ENCODE data around the gene MICALL2.

Gene MICALL2

DNA sequence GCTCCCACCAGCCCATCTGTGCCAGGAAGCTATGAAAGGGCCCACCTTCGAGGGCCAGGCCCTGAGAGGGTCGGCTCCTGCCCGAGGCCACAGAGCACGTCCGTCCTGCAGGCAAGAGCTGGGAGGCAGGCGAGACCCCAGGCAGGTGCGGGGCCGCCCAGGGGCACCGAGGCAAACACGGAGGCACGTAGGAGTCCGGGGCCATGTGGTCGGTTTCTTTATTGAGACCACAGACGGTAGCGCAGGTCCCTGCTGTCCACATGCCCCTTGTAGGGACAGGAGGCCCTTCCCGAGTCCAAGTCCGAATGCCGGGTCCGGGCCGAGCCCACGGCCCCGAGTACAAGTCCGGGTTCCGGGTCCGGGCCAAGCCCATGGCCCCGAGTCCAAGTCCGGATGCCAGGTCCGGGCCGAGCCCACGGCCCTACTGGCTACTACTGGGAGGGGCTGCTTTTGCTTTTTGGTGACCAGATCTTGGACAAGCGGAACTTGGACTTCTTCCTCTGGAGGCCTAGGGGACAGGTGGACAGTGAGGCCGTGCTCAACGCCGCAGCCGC lies 25.0 kb downstream of the MICALL2 start:
- no peak overlapping the region for H3K27ac ChIP-seq (ENCODE audit: low read depth, low read length)
- H3K79me2 ChIP-seq (ENCODE audit: insufficient read depth, low read length): no peaks in the 10 kb centered on the region
- no peak overlapping the region for H3K4me2 ChIP-seq (ENCODE audit: low read depth, low read length, poor library complexity, severe bottlenecking)
- H3K36me3 ChIP-seq (ENCODE audit: low read length): no peaks in the 10 kb centered on the region
- H3K4me3 ChIP-seq (ENCODE audit: insufficient read depth, low read length, poor library complexity, severe bottlenecking): no peak overlapping the region
- no peaks in the 10 kb centered on the region for H3F3A ChIP-seq (ENCODE audit: insufficient read depth)
- H3K9me2 ChIP-seq (replicated peaks; ENCODE audit: insufficient read depth, low read length): no peaks in the 10 kb centered on the region
- H3K9ac ChIP-seq (ENCODE audit: low read length): no peak overlapping the region
- no peaks in the 10 kb centered on the region for H3K27me3 ChIP-seq (ENCODE audit: low read length)
- H2AFZ ChIP-seq (ENCODE audit: low read depth, low read length, severe bottlenecking): no peak overlapping the region
- H3K9me3 ChIP-seq (ENCODE audit: insufficient read depth, low read length): no peaks in the 10 kb centered on the region
- H4K20me1 ChIP-seq (ENCODE audit: low read depth, low read length): no peaks in the 10 kb centered on the region
- TF ChIP-seq EZH2phosphoT487 (conservative IDR thresholded peaks at IDR 0.05; ENCODE audit: low read length) (no peak), CTCF (IDR thresholded peaks at IDR 0.05; ENCODE audit: insufficient read depth, low read length, poor library complexity, severe bottlenecking) (no peak)

- no peaks in the 10 kb centered on the region for H3K9me3 ChIP-seq (ENCODE audit: insufficient read depth, low read length)
- no peaks in the 10 kb centered on the region for H3K9me2 ChIP-seq (replicated peaks; ENCODE audit: insufficient read depth, low read length)
- H3F3A ChIP-seq (ENCODE audit: insufficient read depth): no peaks in the 10 kb centered on the region
- no peak overlapping the region for H3K4me3 ChIP-seq (ENCODE audit: insufficient read depth, low read length, poor library complexity, severe bottlenecking)
- no peaks in the 10 kb centered on the region for H3K36me3 ChIP-seq (ENCODE audit: low read length)
- no peak overlapping the region for H2AFZ ChIP-seq (ENCODE audit: low read depth, low read length, severe bottlenecking)
- no peaks in the 10 kb centered on the region for H3K27me3 ChIP-seq (ENCODE audit: low read length)
- H3K79me2 ChIP-seq (ENCODE audit: insufficient read depth, low read length): no peaks in the 10 kb centered on the region
- no peaks in the 10 kb centered on the region for H4K20me1 ChIP-seq (ENCODE audit: low read depth, low read length)
- H3K27ac ChIP-seq (ENCODE audit: low read depth, low read length): no peak overlapping the region
- no peak overlapping the region for H3K9ac ChIP-seq (ENCODE audit: low read length)
- H3K4me2 ChIP-seq (ENCODE audit: low read depth, low read length, poor library complexity, severe bottlenecking): no peak overlapping the region
- TF ChIP-seq EZH2phosphoT487 (conservative IDR thresholded peaks at IDR 0.05; ENCODE audit: low read length): no peak
- no peak for TF ChIP-seq CTCF (IDR thresholded peaks at IDR 0.05; ENCODE audit: insufficient read depth, low read length, poor library complexity, severe bottlenecking)
Measured at GRCh38 chr7:1433128-1433920, 25.9 kb downstream of the MICALL2 start.

GRCh38 chr7:1432411-1433082 lies 26.7 kb downstream of the MICALL2 start:
- no peaks in the 10 kb centered on the region for H3F3A ChIP-seq (ENCODE audit: insufficient read depth)
- peak; percentile 99 for TF ChIP-seq CTCF (IDR thresholded peaks at IDR 0.05; ENCODE audit: insufficient read depth, low read length, poor library complexity, severe bottlenecking)
- TF ChIP-seq EZH2phosphoT487 (conservative IDR thresholded peaks at IDR 0.05; ENCODE audit: low read length): no peak
- H3K9ac ChIP-seq (ENCODE audit: low read length): no peak overlapping the region
- H3K27me3 ChIP-seq (ENCODE audit: low read length): no peaks in the 10 kb centered on the region
- no peaks in the 10 kb centered on the region for H3K9me2 ChIP-seq (replicated peaks; ENCODE audit: insufficient read depth, low read length)
- H4K20me1 ChIP-seq (ENCODE audit: low read depth, low read length): no peaks in the 10 kb centered on the region
- H2AFZ ChIP-seq (ENCODE audit: low read depth, low read length, severe bottlenecking): no peak overlapping the region
- no peak overlapping the region for H3K4me2 ChIP-seq (ENCODE audit: low read depth, low read length, poor library complexity, severe bottlenecking)
- H3K27ac ChIP-seq (ENCODE audit: low read depth, low read length): no peak overlapping the region
- H3K36me3 ChIP-seq (ENCODE audit: low read length): no peaks in the 10 kb centered on the region
- H3K9me3 ChIP-seq (ENCODE audit: insufficient read depth, low read length): no peaks in the 10 kb centered on the region
- no peak overlapping the region for H3K4me3 ChIP-seq (ENCODE audit: insufficient read depth, low read length, poor library complexity, severe bottlenecking)
- no peaks in the 10 kb centered on the region for H3K79me2 ChIP-seq (ENCODE audit: insufficient read depth, low read length)
